Endothelial cell (in vitro differentiated cells): ENCODE measurements around the gene NAPG. TPM values are rescaled to one million over a fixed set of nuclear protein-coding genes. Genes with fewer than 3 reads are reported as not detected.

Experiments
- DNase-seq: peaks from one replicate; pipeline ENCODE4 v3.0.0; 2021; ENCODE audit warnings: low spot score
- H3K27ac Mint-ChIP-seq: one replicate; pipeline ENCODE4 v1.8.0; 2021; ENCODE audit warnings: mixed read lengths, inconsistent platforms; ENCODE audit not compliant: unreplicated experiment
- H3K27me3 Mint-ChIP-seq: one replicate; pipeline ENCODE4 v1.8.0; 2021; ENCODE audit warnings: mild to moderate bottlenecking, moderate library complexity, mixed read lengths, inconsistent platforms; ENCODE audit not compliant: unreplicated experiment
- H3K36me3 Mint-ChIP-seq: one replicate; pipeline ENCODE4 v1.8.0; 2021; ENCODE audit warnings: mild to moderate bottlenecking, low read depth, mixed read lengths, inconsistent platforms; ENCODE audit not compliant: unreplicated experiment
- H3K4me1 Mint-ChIP-seq: one replicate; pipeline ENCODE4 v1.8.0; 2021; ENCODE audit warnings: mild to moderate bottlenecking, mixed read lengths, inconsistent platforms; ENCODE audit not compliant: unreplicated experiment
- H3K4me3 Mint-ChIP-seq: one replicate; pipeline ENCODE4 v1.8.0; 2021; ENCODE audit warnings: mild to moderate bottlenecking, mixed read lengths, inconsistent platforms; ENCODE audit not compliant: unreplicated experiment
- H3K9me3 Mint-ChIP-seq: one replicate; pipeline ENCODE4 v1.8.0; 2021; ENCODE audit warnings: mixed read lengths, inconsistent platforms; ENCODE audit not compliant: unreplicated experiment
- total RNA-seq: library from RNA; stranded (reverse); fragmentation: NEBNext Ultra II Directional; extraction: Animal tissue kit (Norgen Biotek cat#: 25700); gene quantifications from one replicate; pipeline ENCODE4 v1.2.1, GENCODE V29; 2021; ENCODE audit not compliant: unreplicated experiment
- TF ChIP-seq, protein P1 (sequence below): fragments of 200-600 bp; sonication (generic); IDR thresholded peaks from one replicate; pipeline ENCODE4 v1.5.0; 2021; ENCODE audit warnings: antibody characterized with exemption; ENCODE audit not compliant: unreplicated experiment

NAPG gene
- total RNA-seq, 1 donor from 2014 or later: 33.6 TPM

GRCh38 chr18:10514082-10514481 lies 11.7 kb upstream of the NAPG start:
- H3K27ac Mint-ChIP-seq: no peak overlapping the region
- TF ChIP-seq, protein P1, sequence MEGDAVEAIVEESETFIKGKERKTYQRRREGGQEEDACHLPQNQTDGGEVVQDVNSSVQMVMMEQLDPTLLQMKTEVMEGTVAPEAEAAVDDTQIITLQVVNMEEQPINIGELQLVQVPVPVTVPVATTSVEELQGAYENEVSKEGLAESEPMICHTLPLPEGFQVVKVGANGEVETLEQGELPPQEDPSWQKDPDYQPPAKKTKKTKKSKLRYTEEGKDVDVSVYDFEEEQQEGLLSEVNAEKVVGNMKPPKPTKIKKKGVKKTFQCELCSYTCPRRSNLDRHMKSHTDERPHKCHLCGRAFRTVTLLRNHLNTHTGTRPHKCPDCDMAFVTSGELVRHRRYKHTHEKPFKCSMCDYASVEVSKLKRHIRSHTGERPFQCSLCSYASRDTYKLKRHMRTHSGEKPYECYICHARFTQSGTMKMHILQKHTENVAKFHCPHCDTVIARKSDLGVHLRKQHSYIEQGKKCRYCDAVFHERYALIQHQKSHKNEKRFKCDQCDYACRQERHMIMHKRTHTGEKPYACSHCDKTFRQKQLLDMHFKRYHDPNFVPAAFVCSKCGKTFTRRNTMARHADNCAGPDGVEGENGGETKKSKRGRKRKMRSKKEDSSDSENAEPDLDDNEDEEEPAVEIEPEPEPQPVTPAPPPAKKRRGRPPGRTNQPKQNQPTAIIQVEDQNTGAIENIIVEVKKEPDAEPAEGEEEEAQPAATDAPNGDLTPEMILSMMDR: no peak
- H3K4me1 Mint-ChIP-seq: peaks cover 5% of the 10 kb centered on the region

DNA sequence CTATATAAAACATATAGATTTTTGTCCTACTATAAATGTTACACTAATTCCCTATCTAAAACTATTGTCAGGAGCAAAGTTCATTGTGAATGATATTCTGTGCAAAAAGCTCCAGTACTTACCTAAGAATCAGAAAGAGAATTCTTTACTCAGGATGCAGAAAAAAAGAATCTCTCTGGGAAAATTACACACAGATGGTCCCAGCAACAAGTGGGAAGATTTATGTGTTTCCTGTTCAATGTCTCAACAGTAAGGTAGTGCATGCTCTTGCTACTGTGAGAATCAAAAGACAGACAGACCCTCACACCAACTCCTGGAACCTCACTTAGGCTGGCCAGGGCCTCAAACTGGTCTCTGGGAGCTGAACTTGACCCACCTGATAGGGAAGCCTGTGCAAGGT lies 11.2 kb upstream of the NAPG start:
- no peak for DNase-seq
- TF ChIP-seq, protein P1: no peak
- H3K36me3 Mint-ChIP-seq: no peaks in the 10 kb centered on the region
- no peak overlapping the region for H3K4me3 Mint-ChIP-seq
- H3K27ac Mint-ChIP-seq: no peak overlapping the region
- peaks cover 9% of the 10 kb centered on the region for H3K4me1 Mint-ChIP-seq
- no peaks in the 10 kb centered on the region for H3K9me3 Mint-ChIP-seq
- peaks cover 5% of the 10 kb centered on the region for H3K27me3 Mint-ChIP-seq

More at GRCh38 chr18:10514082-10514481, 11.7 kb upstream of the NAPG start:
- Mint-ChIP-seq H3K36me3 (no peaks in the 10 kb centered on the region), H3K27me3 (peaks cover 5% of the 10 kb centered on the region), H3K9me3 (no peaks in the 10 kb centered on the region), H3K4me3 (no peak overlapping the region)
- no peak for DNase-seq

DNA sequence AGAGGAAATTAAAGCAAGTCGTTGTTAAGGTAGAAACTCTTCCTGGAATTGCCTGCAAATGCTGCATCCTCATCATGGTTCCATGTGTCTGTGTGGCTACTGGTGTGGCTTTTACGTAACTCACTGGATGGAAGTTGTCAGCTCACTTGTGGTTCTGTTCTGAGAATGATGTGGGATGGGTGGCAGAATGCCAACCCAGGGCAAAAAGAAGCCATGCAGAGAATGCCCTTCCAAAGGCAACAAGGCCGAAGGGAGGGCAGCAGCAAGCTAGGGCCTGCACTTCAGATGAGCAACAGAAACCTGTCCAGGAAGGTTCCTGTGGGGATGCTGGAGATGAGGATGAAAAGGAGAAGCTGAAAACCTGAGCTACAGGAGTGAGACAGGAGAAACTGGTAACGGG lies 10.4 kb upstream of the NAPG start:
- H3K27ac Mint-ChIP-seq: no peak overlapping the region
- TF ChIP-seq, protein P1: no peak
- peaks cover 9% of the 10 kb centered on the region for H3K4me1 Mint-ChIP-seq
- no peak overlapping the region for H3K4me3 Mint-ChIP-seq
- H3K27me3 Mint-ChIP-seq: peaks cover 5% of the 10 kb centered on the region
- no peak for DNase-seq
- H3K36me3 Mint-ChIP-seq: no peaks in the 10 kb centered on the region
- no peaks in the 10 kb centered on the region for H3K9me3 Mint-ChIP-seq

- H3K4me3 Mint-ChIP-seq: no peak overlapping the region
- no peaks in the 10 kb centered on the region for H3K9me3 Mint-ChIP-seq
- peaks cover 9% of the 10 kb centered on the region for H3K4me1 Mint-ChIP-seq
- H3K27ac Mint-ChIP-seq: no peak overlapping the region
- H3K36me3 Mint-ChIP-seq: no peaks in the 10 kb centered on the region
- TF ChIP-seq, protein P1: no peak
- peaks cover 5% of the 10 kb centered on the region for H3K27me3 Mint-ChIP-seq
- no peak for DNase-seq
Observed at GRCh38 chr18:10516078-10516477, 9.7 kb upstream of the NAPG start.

DNA sequence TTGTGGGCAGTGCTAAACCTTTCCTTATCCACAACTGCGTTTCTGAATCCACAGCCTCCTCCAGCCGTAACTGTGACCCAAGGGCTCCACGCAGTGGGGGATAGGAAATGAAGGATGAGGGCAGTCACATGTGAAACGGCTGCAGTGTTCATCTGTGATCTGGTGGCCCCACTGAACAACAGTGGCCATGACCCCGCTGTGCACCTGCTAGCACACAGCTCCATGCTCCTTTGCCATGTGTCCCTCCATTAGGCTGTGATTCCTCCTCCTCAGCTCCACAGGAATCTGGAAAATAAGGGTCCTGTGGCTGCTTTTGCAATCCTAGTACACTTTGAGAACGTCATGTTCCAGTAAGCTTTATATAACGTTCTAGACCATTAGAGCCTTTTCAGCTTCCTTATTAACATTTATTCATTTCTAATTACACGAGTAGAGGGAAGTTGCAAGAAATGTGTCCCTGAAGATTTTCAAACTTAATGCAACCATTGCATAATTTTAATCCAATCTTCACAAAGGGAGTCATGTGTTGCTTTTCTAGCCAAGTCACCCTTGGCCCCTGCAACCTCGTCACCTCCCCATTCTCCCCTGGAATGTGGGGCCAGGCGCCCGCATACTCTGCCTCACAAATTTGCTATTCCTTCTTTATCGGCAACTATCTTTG lies 7.1 kb upstream of the NAPG start:
- TF ChIP-seq, protein P1: no peak
- H3K27ac Mint-ChIP-seq: no peak overlapping the region
- H3K27me3 Mint-ChIP-seq: peaks cover 4% of the 10 kb centered on the region
- no peak for DNase-seq
- no peaks in the 10 kb centered on the region for H3K36me3 Mint-ChIP-seq
- H3K4me3 Mint-ChIP-seq: no peak overlapping the region
- H3K4me1 Mint-ChIP-seq: peaks cover 9% of the 10 kb centered on the region
- no peaks in the 10 kb centered on the region for H3K9me3 Mint-ChIP-seq
